Cerebellar cortex (tissue), 1 donor: ENCODE measurements around the gene COX7B2.

Experiments
- DNase-seq: peaks from one replicate; pipeline ENCODE4 v3.0.0-alpha.2; 2015; ENCODE audit warnings: low spot score

Gene COX7B2

DNA sequence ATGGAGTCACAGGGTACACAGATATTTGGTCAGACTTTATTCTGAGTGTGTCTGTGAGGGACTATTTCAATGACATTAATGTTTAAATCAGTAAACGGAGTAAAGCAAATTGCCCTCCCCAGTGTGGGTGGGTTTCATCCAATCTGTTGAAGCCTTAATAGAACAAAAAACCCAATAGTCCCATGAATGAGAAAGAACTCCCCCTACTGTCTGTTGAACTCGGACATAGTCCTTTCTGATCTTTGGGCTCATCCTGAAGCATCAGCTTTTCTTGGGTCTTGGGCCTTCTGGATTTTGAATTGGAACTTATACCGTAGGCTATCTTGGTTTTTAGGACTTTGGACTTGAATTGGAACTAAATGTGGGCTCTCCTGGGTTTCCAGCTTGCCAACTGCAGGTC lies 193.6 kb downstream of the COX7B2 start:
- no peak for DNase-seq

DNA sequence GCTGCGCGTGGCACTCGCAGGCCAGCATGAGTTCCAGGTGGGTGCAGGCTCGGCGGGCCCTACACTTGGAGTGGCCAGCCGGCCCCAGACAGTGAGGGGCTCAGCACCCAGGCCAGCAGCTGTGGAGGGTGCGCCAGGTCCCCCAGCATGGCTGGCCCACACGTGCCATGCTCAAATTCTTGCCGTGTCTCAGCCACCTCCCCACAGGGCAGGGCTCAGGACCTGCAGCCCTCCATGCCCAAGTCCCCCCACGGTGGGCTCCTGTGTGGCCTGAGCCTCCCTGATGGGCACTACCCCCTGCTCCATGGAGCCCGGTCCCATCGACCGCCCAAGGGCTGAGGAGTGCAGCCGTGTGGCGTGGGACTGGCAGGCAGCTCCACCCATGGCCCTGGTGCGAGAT lies 210.2 kb downstream of the COX7B2 start:
- no peak for DNase-seq
